ENCODE data around the gene MAPT. TPM values are rescaled to one million over a fixed set of nuclear protein-coding genes. Genes with fewer than 3 reads are reported as not detected.
A peak's percentile ranks its signal among the peaks of the same experiment; 100 is the strongest.

MAPT gene
- total and polyA plus RNA-seq, 3 donors from 2014 or later, result 5.0 to 100 (median 6.1) TPM

DNA sequence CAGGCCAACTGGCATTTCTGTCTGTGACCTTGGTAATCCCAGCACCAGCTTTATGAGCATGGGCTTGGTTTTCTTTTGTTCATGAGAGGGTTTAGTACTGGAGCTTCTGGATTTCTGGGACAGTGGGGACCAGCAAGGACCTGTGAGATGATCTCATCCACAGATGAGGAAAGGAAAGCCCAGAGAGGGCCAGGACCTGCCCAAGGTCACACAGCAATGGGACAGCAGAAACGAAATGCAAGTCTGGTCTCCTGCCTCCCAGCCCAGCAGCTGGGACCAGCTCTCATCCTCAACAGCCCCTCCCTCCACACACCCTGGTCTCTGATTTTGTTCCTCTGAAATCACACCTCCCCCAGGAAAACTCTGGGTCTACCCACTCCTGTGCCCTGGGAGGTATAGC, 42.5 kb upstream of the MAPT start:
- Histone ChIP-seq H3K27ac (no peak overlapping the region), H3K36me3 (ENCODE audit: low read depth, missing control alignments) (no peaks in the 10 kb centered on the region), H3K4me3 (no peak overlapping the region), H3K9me3 (no peaks in the 10 kb centered on the region), H3K4me1 (no peaks in the 10 kb centered on the region), H3K27me3 (no peaks in the 10 kb centered on the region)
- TF ChIP-seq CTCF (IDR thresholded peaks at IDR 0.05) (no peak), POLR2A (IDR thresholded peaks at IDR 0.05) (no peak)
- DNase-seq, result no peak
- WGBS, 2 donors, result 52 to 80% methylated on average over 1 of the region's 1 CpG
- intact Hi-C loops (cut with DNase I; ENCODE audit: low total_unique reads), result no loop called here

- H3K27me3 ChIP-seq, result no peaks in the 10 kb centered on the region
- DNase-seq, result peak; percentile 82
- no peaks in the 10 kb centered on the region for H3K9me3 ChIP-seq
- H3K36me3 ChIP-seq (ENCODE audit: low read depth, missing control alignments), result no peaks in the 10 kb centered on the region
- 28 to 34% methylated on average over 10 to 12 of the region's 12 CpGs for WGBS, 2 donors
- H3K4me3 ChIP-seq, result no peak overlapping the region
- TF ChIP-seq POLR2A (IDR thresholded peaks at IDR 0.05) (no peak), CTCF (IDR thresholded peaks at IDR 0.05) (peak; percentile 71 to 94 (median 83))
- no peak overlapping the region for H3K27ac ChIP-seq
- no peaks in the 10 kb centered on the region for H3K4me1 ChIP-seq
- intact Hi-C loops (cut with DNase I; ENCODE audit: low total_unique reads), result no loop called here
These were observed 41.6 kb upstream of the MAPT start for GRCh38 chr17:45852535-45853297.

DNA sequence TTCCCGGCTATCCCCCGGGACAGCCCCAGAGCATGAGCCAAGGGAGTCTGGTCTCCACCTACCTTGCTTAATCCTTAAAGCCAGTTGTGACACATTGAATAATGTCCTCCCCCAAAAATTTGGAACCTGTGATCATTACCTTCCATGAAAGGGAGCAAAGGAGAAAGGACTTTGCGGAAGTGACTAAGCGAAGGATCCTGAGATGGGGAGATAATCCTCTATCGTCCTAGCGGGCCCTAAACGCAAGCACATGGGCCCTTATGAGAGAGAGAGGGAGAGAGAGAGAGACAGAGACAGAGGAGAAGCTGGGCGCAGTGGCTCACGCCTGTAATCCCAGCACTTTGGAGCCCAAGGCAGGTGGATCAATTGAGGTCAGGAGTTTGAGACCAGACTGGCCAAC, 40.1 kb upstream of the MAPT start:
- intact Hi-C loops (cut with DNase I; ENCODE audit: low total_unique reads), result no loop called here
- H3K4me3 ChIP-seq, result no peak overlapping the region
- no peaks in the 10 kb centered on the region for H3K4me1 ChIP-seq
- H3K27me3 ChIP-seq, result no peaks in the 10 kb centered on the region
- H3K27ac ChIP-seq, result no peak overlapping the region
- TF ChIP-seq CTCF (IDR thresholded peaks at IDR 0.05) (no peak), POLR2A (IDR thresholded peaks at IDR 0.05) (no peak)
- WGBS, 2 donors, result 82 to 89% methylated on average over 9 of the region's 9 CpGs
- no peaks in the 10 kb centered on the region for H3K36me3 ChIP-seq (ENCODE audit: low read depth, missing control alignments)
- H3K9me3 ChIP-seq, result no peaks in the 10 kb centered on the region
- DNase-seq, result no peak

DNA sequence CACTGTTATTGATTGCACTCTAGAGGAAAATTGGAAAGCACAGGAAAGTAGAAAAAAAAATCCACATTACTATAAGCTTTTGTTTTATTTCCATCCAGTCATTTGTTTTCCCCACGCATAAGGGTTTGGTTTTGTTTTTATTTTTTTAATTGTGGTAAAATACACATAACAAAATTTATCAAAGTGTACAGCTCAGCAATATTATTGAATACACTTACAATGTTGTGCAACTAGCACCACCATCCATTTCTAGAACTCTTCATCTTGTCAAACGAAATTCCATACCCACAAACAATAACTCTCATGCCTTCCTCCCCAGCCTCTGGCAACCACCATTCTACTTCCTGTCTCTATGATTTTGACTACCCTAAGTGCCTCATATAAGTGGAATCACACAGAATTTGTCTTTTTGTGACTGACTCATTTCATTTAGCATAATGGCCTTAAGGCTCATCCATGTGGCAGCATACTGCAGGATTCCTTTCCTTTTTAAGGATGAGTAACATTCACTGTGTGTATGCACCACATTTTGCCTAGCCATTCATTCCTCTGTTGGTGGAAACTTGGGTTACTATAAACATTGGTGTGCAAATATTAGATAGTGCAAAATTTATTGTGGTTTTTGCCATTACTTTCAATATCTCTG, 38.5 kb upstream of the MAPT start:
- WGBS, 2 donors, result 75 to 78% methylated on average over 2 of the region's 2 CpGs
- no peaks in the 10 kb centered on the region for H3K4me1 ChIP-seq
- H3K27ac ChIP-seq, result no peak overlapping the region
- H3K9me3 ChIP-seq, result no peaks in the 10 kb centered on the region
- no peaks in the 10 kb centered on the region for H3K36me3 ChIP-seq (ENCODE audit: low read depth, missing control alignments)
- H3K27me3 ChIP-seq, result no peaks in the 10 kb centered on the region
- intact Hi-C loops (cut with DNase I; ENCODE audit: low total_unique reads), result no loop called here
- no peak for DNase-seq
- H3K4me3 ChIP-seq, result no peak overlapping the region
- TF ChIP-seq CTCF (IDR thresholded peaks at IDR 0.05) (no peak), POLR2A (IDR thresholded peaks at IDR 0.05) (no peak)

Data from testis (tissue), 3 donors.